ENCODE data around the gene IFIT3.

- TF ChIP-seq EZH2phosphoT487 (IDR thresholded peaks at IDR 0.05; ENCODE audit: borderline replicate concordance, low read depth) (no peak), CTCF (IDR thresholded peaks at IDR 0.05) (no peak), RAD21 (IDR thresholded peaks at IDR 0.05; ENCODE audit: low read length) (no peak)
Observed at GRCh38 chr10:89342206-89342958, 14.6 kb downstream of the IFIT3 start.

All from SK-N-SH (cell line).